Measurements from ENCODE around the gene DHX16. TPM values are rescaled to one million over a fixed set of nuclear protein-coding genes. Genes with fewer than 3 reads are reported as not detected.

DHX16 gene
- total and polyA plus RNA-seq, 2 donors (not counting 1 experiment from before 2014, with no cell fraction given): 51.1 to 71.7 TPM

DNA sequence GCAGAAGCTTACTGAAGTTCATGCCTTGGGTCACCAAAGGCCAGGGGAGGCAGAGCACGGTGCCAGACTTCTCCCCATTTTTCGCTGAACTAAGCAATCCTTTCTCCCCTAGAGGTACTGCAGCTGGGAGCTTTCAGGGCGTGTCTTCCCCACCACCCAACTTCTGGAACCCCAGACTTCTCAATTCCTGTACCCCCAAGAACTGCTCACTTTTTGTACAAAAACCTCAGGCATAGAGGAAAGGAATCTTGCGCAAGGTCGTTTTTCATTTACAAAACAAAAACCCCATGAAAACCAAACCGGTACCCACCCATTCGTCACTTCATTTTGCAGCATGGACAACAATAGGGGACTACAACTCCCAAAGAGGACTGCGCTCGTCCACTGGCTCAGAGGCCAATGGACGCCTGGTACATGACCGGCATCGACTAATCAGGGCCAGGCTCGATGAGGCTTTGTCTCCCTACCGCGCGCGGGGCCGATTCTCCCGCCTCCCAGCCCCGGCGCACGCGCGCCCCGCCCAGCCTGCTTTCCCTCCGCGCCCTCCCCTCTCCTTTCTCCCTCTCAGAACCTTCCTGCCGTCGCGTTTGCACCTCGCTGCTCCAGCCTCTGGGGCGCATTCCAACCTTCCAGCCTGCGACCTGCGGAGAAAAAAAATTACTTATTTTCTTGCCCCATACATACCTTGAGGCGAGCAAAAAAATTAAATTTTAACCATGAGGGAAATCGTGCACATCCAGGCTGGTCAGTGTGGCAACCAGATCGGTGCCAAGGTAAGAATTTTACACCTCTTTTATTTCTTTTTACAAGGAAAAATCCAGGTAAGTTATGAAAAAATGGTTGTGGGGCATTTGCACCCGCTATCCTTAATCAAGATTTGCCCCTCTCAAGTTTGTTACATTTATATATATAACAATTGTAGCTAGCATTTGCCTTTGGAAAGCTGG, 47.3 kb upstream of the DHX16 start, which contains the start of gene TUBB:
Gene TUBB (plus strand): TSS at position 562 of the 947 bp plus-strand sequence. CDS start 155 bp downstream, at position 717.
- ChIA-PET CTCF (interaction anchor here (0.6 to 22.5 kb wide), 8 partner anchors 10 to 357 kb away, joined by 3 to 963 read pairs (median 12); partner anchors contain the start of genes ATAT1, DHX16 and NRM), POLR2A (interaction anchor here (0.5 to 9.8 kb wide), 9 partner anchors 14 to 178 kb away, joined by 3 to 216 read pairs (median 12); partner anchors contain the start of genes MRPS18B, PPP1R10 and PPP1R18)
- Histone ChIP-seq H3K79me2 (ENCODE audit: control insufficient read depth, insufficient read depth, low read length) (peaks cover 67% of the 10 kb centered on the region), H3K9ac (ENCODE audit: low read length) (peak within 1 kb of the TSS; percentile 78), H4K20me1 (ENCODE audit: control insufficient read depth, insufficient read depth, low read length, poor library complexity, severe bottlenecking) (peaks cover 33% of the 10 kb centered on the region), H2AFZ (ENCODE audit: insufficient read depth, low read depth, low read length, poor library complexity, severe bottlenecking) (peak within 1 kb of the TSS; percentile 68), H3K4me1 (ENCODE audit: control insufficient read depth in 2 of 2, insufficient read depth in 2 of 2, low read length in 2 of 2) (peaks cover 30 to 46% of the 10 kb centered on the region in 2 donors), H3K9me3 (ENCODE audit: control extremely low read depth in 1 of 3, control insufficient read depth in 2 of 3, insufficient read depth in 1 of 3, low read length in 2 of 3) (no peaks in the 10 kb centered on the region), H3K27me3 (replicated peaks in 1 of 4; ENCODE audit: control extremely low read depth in 1 of 4, control insufficient read depth in 3 of 4, insufficient read depth in 4 of 4, low read length in 3 of 4) (no peaks in the 10 kb centered on the region), H3K36me3 (replicated peaks in 1 of 2; ENCODE audit: control extremely low read depth in 1 of 2, control insufficient read depth in 1 of 2, extremely low read depth in 1 of 2, insufficient read depth in 2 of 2, low read length in 1 of 2) (peaks cover 2 to 28% of the 10 kb centered on the region in 2 experiments), H3K27ac (ENCODE audit: low read length in 2 of 2) (peak within 1 kb of the TSS; percentile 82 to 84), H3K4me3 (ENCODE audit: control extremely low read depth in 1 of 5, extremely low read depth in 1 of 5, insufficient read depth in 1 of 5, low read depth in 2 of 5, low read length in 4 of 5) (peak within 1 kb of the TSS; percentile 74 to 99 (median 92)), H3K4me2 (replicated peaks; ENCODE audit: low read depth, low read length, poor library complexity, severe bottlenecking) (peak within 1 kb of the TSS; percentile 83)
- Mint-ChIP-seq H3K27ac (peak within 1 kb of the TSS; percentile 90), H3K27me3 (no peaks in the 10 kb centered on the region), H3K4me1 (peaks cover 59% of the 10 kb centered on the region), H3K9me3 (ENCODE audit: insufficient read depth) (no peaks in the 10 kb centered on the region), H3K4me3 (peak within 1 kb of the TSS; percentile 90)
- intact Hi-C loops (cut with micrococcal nuclease): no loop called here
- under 1% methylated on average over 34 of the region's 38 CpGs for WGBS (ENCODE audit: insufficient coverage)
- DNase-seq (peak; percentile 95), ATAC-seq (ENCODE audit: low read depth) (peak; percentile 57)
- no peak for TF ChIP-seq CTCF (IDR thresholded peaks at IDR 0.05)
- no peak for TF ChIP-seq EZH2 (IDR thresholded peaks at IDR 0.05; ENCODE audit: borderline replicate concordance, insufficient read depth, low read depth, low read length, poor library complexity, severe bottlenecking)
